Neural crest cell (in vitro differentiated cells): ENCODE data around the gene CREB5. TPM values are rescaled to one million over a fixed set of nuclear protein-coding genes. Genes with fewer than 3 reads are reported as not detected.

Experiments used
- DNase-seq: peaks from one replicate; pipeline ENCODE4 v3.0.0; 2021; ENCODE audit warnings: low read depth, mixed read lengths, low spot score
- H3K27ac Mint-ChIP-seq: one replicate; pipeline ENCODE4 v1.8.0; 2021; ENCODE audit warnings: mild to moderate bottlenecking, mixed read lengths; ENCODE audit not compliant: unreplicated experiment
- H3K27me3 Mint-ChIP-seq: 2 replicates; pipeline ENCODE4 v1.8.0; 2021; ENCODE audit warnings: low read depth, mild to moderate bottlenecking, mixed read lengths
- H3K36me3 Mint-ChIP-seq: 2 replicates; pipeline ENCODE4 v1.8.0; 2021; ENCODE audit warnings: low read depth, mild to moderate bottlenecking, mixed read lengths
- H3K4me1 Mint-ChIP-seq: 2 replicates; pipeline ENCODE4 v1.8.0; 2021; ENCODE audit warnings: mixed read lengths
- H3K4me3 Mint-ChIP-seq: one replicate; pipeline ENCODE4 v1.8.0; 2021; ENCODE audit warnings: mild to moderate bottlenecking, mixed read lengths
- H3K9me3 Mint-ChIP-seq: 2 replicates; pipeline ENCODE4 v1.8.0; 2021; ENCODE audit warnings: mixed read lengths
- total RNA-seq: library from RNA; stranded (reverse); gene quantifications from 2 replicates; pipeline ENCODE4 v1.2.1, GENCODE V29; 2021
- TF ChIP-seq, protein P1 (sequence below): fragments of 200-600 bp; sonication (generic); conservative IDR thresholded peaks from 2 replicates; pipeline ENCODE4 v1.5.0; 2021; ENCODE audit warnings: antibody characterized with exemption, mild to moderate bottlenecking

CREB5 gene
- total RNA-seq, 1 donor from 2014 or later = 8.3 TPM

DNA sequence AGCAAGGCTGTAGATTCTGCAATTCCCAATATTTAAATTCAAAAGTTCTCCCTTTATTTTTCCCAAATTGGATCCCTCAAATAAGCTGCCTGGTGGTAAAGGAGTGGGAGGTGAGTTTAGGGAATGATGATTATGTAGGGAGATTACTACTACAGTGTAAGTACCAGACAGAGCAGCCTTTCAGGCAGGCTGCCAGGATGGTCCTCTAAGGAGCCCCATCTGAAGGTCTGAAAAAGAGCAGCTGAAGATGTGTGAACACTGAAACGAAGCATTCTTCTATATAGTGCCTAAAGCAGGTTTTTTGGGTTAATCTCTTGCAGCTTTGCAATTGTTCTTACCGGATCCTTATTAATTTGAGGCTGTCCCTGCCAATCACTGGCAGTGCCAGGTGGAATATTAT lies 84.7 kb downstream of the CREB5 start:
- Mint-ChIP-seq H3K4me1 (peaks cover 9% of the 10 kb centered on the region), H3K36me3 (no peaks in the 10 kb centered on the region), H3K9me3 (peaks cover 3% of the 10 kb centered on the region), H3K27ac (no peak overlapping the region), H3K27me3 (no peaks in the 10 kb centered on the region), H3K4me3 (no peak overlapping the region)
- TF ChIP-seq, protein P1, sequence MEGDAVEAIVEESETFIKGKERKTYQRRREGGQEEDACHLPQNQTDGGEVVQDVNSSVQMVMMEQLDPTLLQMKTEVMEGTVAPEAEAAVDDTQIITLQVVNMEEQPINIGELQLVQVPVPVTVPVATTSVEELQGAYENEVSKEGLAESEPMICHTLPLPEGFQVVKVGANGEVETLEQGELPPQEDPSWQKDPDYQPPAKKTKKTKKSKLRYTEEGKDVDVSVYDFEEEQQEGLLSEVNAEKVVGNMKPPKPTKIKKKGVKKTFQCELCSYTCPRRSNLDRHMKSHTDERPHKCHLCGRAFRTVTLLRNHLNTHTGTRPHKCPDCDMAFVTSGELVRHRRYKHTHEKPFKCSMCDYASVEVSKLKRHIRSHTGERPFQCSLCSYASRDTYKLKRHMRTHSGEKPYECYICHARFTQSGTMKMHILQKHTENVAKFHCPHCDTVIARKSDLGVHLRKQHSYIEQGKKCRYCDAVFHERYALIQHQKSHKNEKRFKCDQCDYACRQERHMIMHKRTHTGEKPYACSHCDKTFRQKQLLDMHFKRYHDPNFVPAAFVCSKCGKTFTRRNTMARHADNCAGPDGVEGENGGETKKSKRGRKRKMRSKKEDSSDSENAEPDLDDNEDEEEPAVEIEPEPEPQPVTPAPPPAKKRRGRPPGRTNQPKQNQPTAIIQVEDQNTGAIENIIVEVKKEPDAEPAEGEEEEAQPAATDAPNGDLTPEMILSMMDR = no peak
- DNase-seq = no peak

DNA sequence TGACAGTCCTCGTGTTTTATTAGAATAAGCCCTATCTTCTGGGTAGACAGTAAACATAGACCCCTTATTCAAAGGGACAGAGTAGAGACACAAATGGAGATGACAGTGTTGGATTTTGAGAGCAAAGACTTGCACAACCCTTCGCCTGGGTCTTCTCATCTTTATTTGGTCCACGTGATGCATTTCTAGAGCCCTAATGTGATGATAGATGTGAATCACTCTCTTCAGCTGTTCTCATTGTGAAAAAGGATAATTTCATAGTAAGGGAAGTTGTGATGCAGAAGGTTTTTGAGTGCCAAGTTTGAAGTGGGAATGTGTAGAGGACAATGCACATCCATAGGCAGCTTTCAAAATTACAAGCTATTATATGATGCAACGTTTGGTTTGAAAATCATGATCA lies 86.3 kb downstream of the CREB5 start:
- Mint-ChIP-seq H3K27me3 (no peaks in the 10 kb centered on the region), H3K36me3 (no peaks in the 10 kb centered on the region), H3K27ac (no peak overlapping the region), H3K4me1 (peaks cover 5% of the 10 kb centered on the region), H3K9me3 (peaks cover 3% of the 10 kb centered on the region), H3K4me3 (no peak overlapping the region)
- DNase-seq = no peak
- TF ChIP-seq, protein P1 = no peak

DNA sequence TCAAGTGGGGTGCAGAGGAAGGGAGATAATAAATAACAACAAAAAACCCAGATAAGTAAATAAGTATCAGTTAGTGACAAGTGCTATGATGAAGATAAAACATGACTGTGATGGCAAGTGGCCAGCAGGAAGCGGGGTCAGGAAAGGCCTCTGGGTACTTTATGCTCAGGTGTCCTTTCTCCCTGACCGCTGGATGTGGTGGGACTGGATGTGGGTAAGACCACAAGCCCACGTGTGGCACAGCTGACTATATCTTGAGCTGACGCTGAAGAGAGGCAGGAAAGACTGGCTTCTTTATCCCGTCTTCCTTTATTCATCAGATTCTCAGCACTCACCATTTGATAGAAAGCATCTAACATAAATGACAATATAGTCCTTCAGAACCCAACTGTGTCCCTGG lies 87.8 kb downstream of the CREB5 start:
- H3K36me3 Mint-ChIP-seq = no peaks in the 10 kb centered on the region
- H3K9me3 Mint-ChIP-seq = peaks cover 3% of the 10 kb centered on the region
- no peak for DNase-seq
- H3K27me3 Mint-ChIP-seq = no peaks in the 10 kb centered on the region
- peaks cover 5% of the 10 kb centered on the region for H3K4me1 Mint-ChIP-seq
- no peak overlapping the region for H3K4me3 Mint-ChIP-seq
- H3K27ac Mint-ChIP-seq = no peak overlapping the region
- TF ChIP-seq, protein P1 = no peak

DNA sequence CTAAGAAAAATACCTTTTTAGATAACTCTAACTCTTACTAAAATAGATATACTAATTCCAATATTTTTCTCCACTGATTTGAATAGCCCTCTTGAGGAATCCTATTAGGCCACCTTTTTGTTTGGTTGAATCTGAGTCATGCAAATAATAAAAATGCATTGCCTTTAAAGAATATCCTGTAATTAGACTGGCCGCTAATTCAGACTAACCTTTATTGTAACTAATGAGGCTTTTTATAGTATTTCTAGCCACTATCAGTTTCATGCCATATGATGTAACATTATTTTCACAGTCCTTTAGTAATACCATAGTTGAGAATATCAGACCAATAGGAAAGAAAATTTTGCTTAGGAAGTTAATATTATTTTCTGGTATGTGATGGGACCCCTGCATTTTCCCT lies 90.1 kb downstream of the CREB5 start:
- DNase-seq = no peak
- TF ChIP-seq, protein P1 = no peak
- H3K27me3 Mint-ChIP-seq = no peaks in the 10 kb centered on the region
- H3K4me1 Mint-ChIP-seq = no peaks in the 10 kb centered on the region
- H3K27ac Mint-ChIP-seq = no peak overlapping the region
- H3K9me3 Mint-ChIP-seq = peaks cover 3% of the 10 kb centered on the region
- no peaks in the 10 kb centered on the region for H3K36me3 Mint-ChIP-seq
- no peak overlapping the region for H3K4me3 Mint-ChIP-seq

- peaks cover 3% of the 10 kb centered on the region for H3K9me3 Mint-ChIP-seq
- TF ChIP-seq, protein P1 = no peak
- no peak overlapping the region for H3K4me3 Mint-ChIP-seq
- no peaks in the 10 kb centered on the region for H3K27me3 Mint-ChIP-seq
- no peak overlapping the region for H3K27ac Mint-ChIP-seq
- DNase-seq = no peak
- no peaks in the 10 kb centered on the region for H3K4me1 Mint-ChIP-seq
- no peaks in the 10 kb centered on the region for H3K36me3 Mint-ChIP-seq
Measured at GRCh38 chr7:28503396-28503795, 91.1 kb downstream of the CREB5 start.

GRCh38 chr7:28505014-28505413 lies 92.7 kb downstream of the CREB5 start:
- peaks cover 2% of the 10 kb centered on the region for H3K4me1 Mint-ChIP-seq
- H3K4me3 Mint-ChIP-seq = no peak overlapping the region
- no peaks in the 10 kb centered on the region for H3K27me3 Mint-ChIP-seq
- DNase-seq = no peak
- H3K36me3 Mint-ChIP-seq = no peaks in the 10 kb centered on the region
- TF ChIP-seq, protein P1 = no peak
- no peak overlapping the region for H3K27ac Mint-ChIP-seq
- no peaks in the 10 kb centered on the region for H3K9me3 Mint-ChIP-seq
